Measurements from ENCODE around the gene TRNP1. TPM values are rescaled to one million over a fixed set of nuclear protein-coding genes. Genes with fewer than 3 reads are reported as not detected.

Gene TRNP1
- total RNA-seq, 1 donor from 2014 or later, result 37.6 TPM

DNA sequence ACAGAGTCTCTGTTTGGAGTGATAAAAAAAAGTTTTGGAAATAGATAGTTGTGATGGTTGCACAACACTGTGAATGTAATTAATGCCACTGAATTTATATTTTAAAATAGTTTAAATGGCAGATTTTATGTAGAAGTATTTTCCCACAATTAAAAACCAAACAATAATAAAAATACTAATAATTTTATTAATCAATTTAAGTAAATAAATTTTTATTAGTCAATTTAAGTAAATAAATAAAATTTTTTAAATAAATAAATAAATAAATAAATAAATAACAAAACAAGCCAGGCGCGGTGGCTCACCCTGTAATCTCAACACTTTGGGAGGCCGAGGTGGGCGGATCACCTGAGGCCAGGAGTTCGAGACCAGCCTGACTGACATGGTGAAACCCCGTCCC lies 28.3 kb upstream of the TRNP1 start:
- Histone ChIP-seq H3K27ac (no peak overlapping the region), H3K36me3 (no peaks in the 10 kb centered on the region), H3K4me3 (no peak overlapping the region), H3K27me3 (peaks cover 2% of the 10 kb centered on the region), H3K9me3 (no peaks in the 10 kb centered on the region), H3K4me1 (peaks cover under 1 to 2% of the 10 kb centered on the region in 2 donors)
- intact Hi-C loops (cut with DNase I), result loop anchor here (10.0 kb wide), 1 partner anchor 130 kb away; no protein-coding TSS in a partner anchor
- TF ChIP-seq, protein P1, sequence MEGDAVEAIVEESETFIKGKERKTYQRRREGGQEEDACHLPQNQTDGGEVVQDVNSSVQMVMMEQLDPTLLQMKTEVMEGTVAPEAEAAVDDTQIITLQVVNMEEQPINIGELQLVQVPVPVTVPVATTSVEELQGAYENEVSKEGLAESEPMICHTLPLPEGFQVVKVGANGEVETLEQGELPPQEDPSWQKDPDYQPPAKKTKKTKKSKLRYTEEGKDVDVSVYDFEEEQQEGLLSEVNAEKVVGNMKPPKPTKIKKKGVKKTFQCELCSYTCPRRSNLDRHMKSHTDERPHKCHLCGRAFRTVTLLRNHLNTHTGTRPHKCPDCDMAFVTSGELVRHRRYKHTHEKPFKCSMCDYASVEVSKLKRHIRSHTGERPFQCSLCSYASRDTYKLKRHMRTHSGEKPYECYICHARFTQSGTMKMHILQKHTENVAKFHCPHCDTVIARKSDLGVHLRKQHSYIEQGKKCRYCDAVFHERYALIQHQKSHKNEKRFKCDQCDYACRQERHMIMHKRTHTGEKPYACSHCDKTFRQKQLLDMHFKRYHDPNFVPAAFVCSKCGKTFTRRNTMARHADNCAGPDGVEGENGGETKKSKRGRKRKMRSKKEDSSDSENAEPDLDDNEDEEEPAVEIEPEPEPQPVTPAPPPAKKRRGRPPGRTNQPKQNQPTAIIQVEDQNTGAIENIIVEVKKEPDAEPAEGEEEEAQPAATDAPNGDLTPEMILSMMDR (IDR thresholded peaks at IDR 0.05), result no peak
- no peak for DNase-seq (ENCODE audit: low spot score in 2 of 2)

DNA sequence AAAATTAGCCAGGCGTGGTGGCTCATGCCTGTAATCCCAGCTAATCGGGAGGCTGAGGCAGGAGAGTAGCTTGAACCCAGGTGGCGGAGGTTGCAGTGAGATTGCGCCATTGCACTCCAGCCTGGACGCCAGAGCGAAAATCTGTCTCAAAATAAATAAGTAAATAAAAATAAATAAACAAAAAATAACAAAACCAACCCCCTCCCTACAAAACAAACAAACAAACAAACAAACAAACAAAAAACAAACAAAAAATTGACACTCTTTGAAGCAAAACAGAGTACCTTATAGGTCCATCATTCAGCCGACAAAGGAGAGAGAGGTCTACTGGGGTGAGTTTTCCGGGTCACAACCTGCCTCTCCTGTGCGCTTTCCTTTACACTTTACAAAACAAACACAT lies 27.9 kb upstream of the TRNP1 start:
- Histone ChIP-seq H3K27ac (no peak overlapping the region), H3K4me1 (no peaks in the 10 kb centered on the region), H3K9me3 (no peaks in the 10 kb centered on the region), H3K36me3 (no peaks in the 10 kb centered on the region), H3K4me3 (no peak overlapping the region), H3K27me3 (no peaks in the 10 kb centered on the region)
- DNase-seq (ENCODE audit: low spot score in 2 of 2), result no peak
- TF ChIP-seq, protein P1 (IDR thresholded peaks at IDR 0.05), result no peak
- intact Hi-C loops (cut with DNase I), result loop anchor here (10.0 kb wide), 1 partner anchor 129 kb away; no protein-coding TSS in a partner anchor

DNA sequence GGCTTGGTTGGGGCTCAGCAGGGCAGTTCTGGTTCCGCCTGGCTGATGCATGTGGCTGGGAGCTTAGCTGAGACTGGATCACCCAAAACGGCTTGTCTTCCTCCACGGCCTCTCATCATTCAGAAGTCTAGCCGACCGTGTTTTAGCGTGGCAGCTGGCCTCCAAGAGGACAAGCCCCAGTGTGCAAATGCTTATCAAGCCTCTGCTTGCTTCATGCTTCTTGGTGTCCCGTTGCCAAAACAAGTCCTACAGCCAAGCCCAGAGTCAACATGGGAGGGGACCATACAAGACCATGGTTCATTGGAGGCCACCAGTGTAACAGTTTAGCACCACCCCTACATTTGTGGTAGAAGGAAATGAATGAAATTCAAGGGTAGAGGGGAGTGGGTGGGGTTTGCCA lies 22.7 kb upstream of the TRNP1 start:
- intact Hi-C loops (cut with DNase I), result no loop called here
- Histone ChIP-seq H3K27me3 (no peaks in the 10 kb centered on the region), H3K36me3 (no peaks in the 10 kb centered on the region), H3K4me1 (no peaks in the 10 kb centered on the region), H3K9me3 (no peaks in the 10 kb centered on the region), H3K4me3 (no peak overlapping the region), H3K27ac (no peak overlapping the region)
- DNase-seq (ENCODE audit: low spot score in 2 of 2), result no peak
- TF ChIP-seq, protein P1 (IDR thresholded peaks at IDR 0.05), result no peak

DNA sequence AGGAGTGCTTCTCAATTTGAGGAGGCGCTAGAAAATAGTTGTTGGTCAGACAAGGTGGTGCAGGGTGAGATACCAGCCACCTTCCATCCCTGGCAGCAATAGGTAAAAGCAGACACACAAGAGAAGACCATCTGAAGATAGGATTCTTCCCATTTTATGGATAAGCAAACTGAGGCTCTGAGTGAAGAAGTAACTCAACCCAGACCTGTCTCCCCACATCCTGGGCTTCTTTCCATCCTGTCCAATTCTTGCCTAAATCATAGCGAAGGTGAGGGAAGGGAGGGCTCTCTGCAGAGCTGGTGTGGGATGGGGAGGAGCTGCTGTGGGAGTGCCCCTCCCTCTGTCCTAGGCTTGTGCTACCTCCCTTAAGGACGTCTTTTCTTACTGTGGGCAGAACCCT lies 21.9 kb upstream of the TRNP1 start:
- Histone ChIP-seq H3K4me1 (no peaks in the 10 kb centered on the region), H3K27ac (no peak overlapping the region), H3K27me3 (no peaks in the 10 kb centered on the region), H3K36me3 (no peaks in the 10 kb centered on the region), H3K9me3 (no peaks in the 10 kb centered on the region), H3K4me3 (no peak overlapping the region)
- TF ChIP-seq, protein P1 (IDR thresholded peaks at IDR 0.05), result no peak
- no peak for DNase-seq (ENCODE audit: low spot score in 2 of 2)
- intact Hi-C loops (cut with DNase I), result no loop called here

DNA sequence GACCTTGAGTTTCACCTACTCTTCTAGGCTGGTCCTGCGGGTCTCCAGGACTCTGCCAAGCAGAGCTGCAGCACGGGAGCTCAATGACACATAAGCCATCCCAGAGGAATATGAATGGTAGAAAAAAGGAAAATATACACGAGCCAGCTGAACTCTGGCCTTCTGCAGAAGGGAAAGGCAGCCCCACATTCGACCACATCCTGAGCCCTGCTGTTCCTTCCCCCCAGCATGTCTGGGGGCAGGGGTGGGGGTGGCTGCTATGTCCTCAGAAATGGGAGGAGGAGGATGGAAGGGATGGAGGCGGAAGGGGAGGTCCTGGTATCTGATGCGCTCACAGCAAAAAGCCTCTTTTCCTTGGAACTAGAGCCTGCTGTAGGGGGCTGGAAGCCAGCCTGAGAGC lies 21.1 kb upstream of the TRNP1 start:
- no peak overlapping the region for H3K27ac ChIP-seq
- intact Hi-C loops (cut with DNase I), result no loop called here
- H3K4me3 ChIP-seq, result no peak overlapping the region
- no peaks in the 10 kb centered on the region for H3K36me3 ChIP-seq
- DNase-seq (ENCODE audit: low spot score in 2 of 2), result no peak
- H3K4me1 ChIP-seq, result no peaks in the 10 kb centered on the region
- no peaks in the 10 kb centered on the region for H3K27me3 ChIP-seq
- no peaks in the 10 kb centered on the region for H3K9me3 ChIP-seq
- TF ChIP-seq, protein P1 (IDR thresholded peaks at IDR 0.05), result no peak

DNA sequence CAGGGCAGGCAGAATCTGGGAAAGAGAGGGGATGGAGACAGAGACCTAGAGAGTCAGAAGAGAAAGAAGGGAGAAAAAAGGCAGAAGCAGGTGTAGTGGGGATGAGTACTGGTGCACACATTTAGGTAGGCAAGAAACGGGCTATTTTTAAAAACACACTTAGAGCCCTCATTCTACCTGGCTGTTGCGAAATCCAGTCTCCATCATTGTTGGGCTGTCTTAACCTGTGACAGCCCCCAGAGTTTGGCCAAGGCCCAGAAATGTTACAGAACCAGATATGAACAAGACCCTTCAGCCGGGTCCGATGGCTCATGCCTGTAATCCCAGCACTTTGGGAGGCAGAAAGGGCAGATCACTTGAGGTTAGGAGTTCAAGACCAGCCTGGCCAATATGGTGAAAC lies 20.7 kb upstream of the TRNP1 start:
- TF ChIP-seq, protein P1 (IDR thresholded peaks at IDR 0.05), result no peak
- H3K9me3 ChIP-seq, result no peaks in the 10 kb centered on the region
- no peak overlapping the region for H3K27ac ChIP-seq
- H3K27me3 ChIP-seq, result no peaks in the 10 kb centered on the region
- no peaks in the 10 kb centered on the region for H3K4me1 ChIP-seq
- DNase-seq (ENCODE audit: low spot score in 2 of 2), result no peak
- no peak overlapping the region for H3K4me3 ChIP-seq
- H3K36me3 ChIP-seq, result no peaks in the 10 kb centered on the region
- intact Hi-C loops (cut with DNase I), result no loop called here

Data from ascending aorta (tissue), 2 donors.